ENCODE results near the gene MEIS2. TPM values are rescaled to one million over a fixed set of nuclear protein-coding genes. Genes with fewer than 3 reads are reported as not detected.

The MEIS2 gene
- 100 to 1,000 TPM in 3 of 9 donors, 10 to 100 TPM in 6; 45.0 to 139 (median 77.9) TPM for total RNA-seq
- 10 to 100 TPM; 36.2 to 75.3 (median 38.4) TPM for polyA plus RNA-seq
- long read RNA-seq, donor 1, partial matches to known transcripts: 0 of 3 reads
- long read RNA-seq, donor 1, other reads (novel, unspliced or antisense): 0 of 3 reads
- long read RNA-seq, donor 2: 0 reads
- long read RNA-seq, donor 3, partial matches to known transcripts: 0 of 3 reads
- long read RNA-seq, donor 3, other reads (novel, unspliced or antisense): 0 of 3 reads
- long read RNA-seq, donor 4, partial matches to known transcripts: 5 of 17 reads
- long read RNA-seq, donor 4, other reads (novel, unspliced or antisense): 10 of 17 reads
- long read RNA-seq, donor 5, full-length matches to known transcripts: 11 of 51 reads
- long read RNA-seq, donor 5, partial matches to known transcripts: 17 of 51 reads
- long read RNA-seq, donor 5, other reads (novel, unspliced or antisense): 23 of 51 reads
- long read RNA-seq, donor 6, partial matches to known transcripts: 0 of 8 reads
- long read RNA-seq, donor 6, other reads (novel, unspliced or antisense): 8 of 8 reads
- long read RNA-seq, donor 7, partial matches to known transcripts: 9 of 10 reads
- long read RNA-seq, donor 7, other reads (novel, unspliced or antisense): 0 of 10 reads
- long read RNA-seq, donor 8, full-length matches to known transcripts: 4 of 4 reads
- long read RNA-seq, donor 8, partial matches to known transcripts: 0 of 4 reads
- long read RNA-seq, donor 8, other reads (novel, unspliced or antisense): 0 of 4 reads
- long read RNA-seq, donor 9, partial matches to known transcripts: 0 of 2 reads
- long read RNA-seq, donor 9, other reads (novel, unspliced or antisense): 0 of 2 reads
- long read RNA-seq, donor 10, partial matches to known transcripts: 0 of 3 reads
- long read RNA-seq, donor 10, other reads (novel, unspliced or antisense): 0 of 3 reads

- no peaks in the 10 kb centered on the region for H3K27me3 ChIP-seq
- intact Hi-C loops (cut with DNase I): loop anchor here in 1 of 2 donors (10.0 kb wide), 1 partner anchor 216 kb away; no protein-coding TSS in a partner anchor
- WGBS, 4 donors: 1% methylated on average over 38 to 67 of the region's 67 CpGs
- H3K4me3 ChIP-seq: peak within 1 kb of the TSS; percentile 44 to 85 (median 70)
- DNase-seq: peak; percentile 92 to 98 (median 96)
- H3K4me1 ChIP-seq (replicated peaks in 1 of 2): peaks cover 0 to 7% of the 10 kb centered on the region in 2 donors
- TF ChIP-seq POLR2A (IDR thresholded peaks at IDR 0.05): peak; percentile 81 to 89
- peak in 1 of 6 experiments; percentile 24 for TF ChIP-seq CTCF (IDR thresholded peaks at IDR 0.05)
- H3K9me3 ChIP-seq (replicated peaks in 1 of 3): no peaks in the 10 kb centered on the region
- peak within 1 kb of the TSS; percentile 95 to 99 (median 98) for H3K27ac ChIP-seq
- H3K36me3 ChIP-seq (replicated peaks in 1 of 2): no peaks in the 10 kb centered on the region
These were observed at the start of gene MEIS2 for GRCh38 chr15:37100109-37100965. Gene MEIS2, minus strand, starts transcription at chr15:37100549. Its CDS starts 1,083 bp downstream, at chr15:37099466.

GRCh38 chr15:37149146-37149545 is 48.8 kb upstream of the MEIS2 start:
- no peak overlapping the region for H3K4me3 ChIP-seq
- H3K4me1 ChIP-seq (replicated peaks in 1 of 2): no peaks in the 10 kb centered on the region
- H3K9me3 ChIP-seq (replicated peaks in 1 of 3): no peaks in the 10 kb centered on the region
- no peak for TF ChIP-seq POLR2A (IDR thresholded peaks at IDR 0.05)
- no peak for TF ChIP-seq CTCF (IDR thresholded peaks at IDR 0.05)
- no peaks in the 10 kb centered on the region for H3K36me3 ChIP-seq (replicated peaks in 1 of 2)
- DNase-seq: no peak
- no peaks in the 10 kb centered on the region for H3K27me3 ChIP-seq
- intact Hi-C loops (cut with DNase I): no loop called here
- no peak overlapping the region for H3K27ac ChIP-seq

DNA sequence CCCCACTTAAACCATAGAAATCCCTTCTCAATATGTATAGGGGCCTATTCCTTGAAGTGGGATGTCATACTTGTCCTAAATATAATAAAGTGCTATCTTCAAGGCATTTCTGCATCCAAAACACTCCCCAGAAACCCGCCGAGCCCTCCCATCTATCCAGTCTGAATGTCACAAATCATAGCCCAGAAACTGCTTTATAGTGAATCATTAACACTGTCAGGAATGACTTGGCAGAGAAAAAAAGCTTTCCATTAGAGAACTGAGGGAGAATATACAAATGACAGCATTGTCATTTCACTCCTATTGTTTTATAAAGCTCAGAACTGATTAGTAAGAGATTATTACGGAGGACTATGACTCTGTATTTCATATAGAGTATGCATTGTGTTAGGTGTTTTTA is 48.4 kb upstream of the MEIS2 start:
- Histone ChIP-seq H3K9me3 (replicated peaks in 1 of 3) (no peaks in the 10 kb centered on the region), H3K4me1 (replicated peaks in 1 of 2) (no peaks in the 10 kb centered on the region), H3K4me3 (no peak overlapping the region), H3K27ac (no peak overlapping the region), H3K27me3 (no peaks in the 10 kb centered on the region), H3K36me3 (replicated peaks in 1 of 2) (no peaks in the 10 kb centered on the region)
- no peak for DNase-seq
- intact Hi-C loops (cut with DNase I): no loop called here
- 72 to 81% (median 75%) methylated on average over 3 of the region's 3 CpGs for WGBS, 4 donors
- TF ChIP-seq POLR2A (IDR thresholded peaks at IDR 0.05) (no peak), CTCF (IDR thresholded peaks at IDR 0.05) (no peak)

Data from adrenal gland (tissue), 19 donors.